GM12878 (cell line): Measurements from ENCODE around the gene OR52N4. TPM values are rescaled to one million over a fixed set of nuclear protein-coding genes. Genes with fewer than 3 reads are reported as not detected.
A peak's percentile ranks its signal among the peaks of the same experiment; 100 is the strongest.

Source experiments
- ATAC-seq: fragments of 200-7000 bp; cut with Tn5 transposase; 3 replicates; pipeline ENCODE4 v1.9.1; 2020; ENCODE audit warnings: mild to moderate bottlenecking, moderate library complexity
- BruUV-seq: library from RNA; stranded (reverse); fragments of 400-500 nt; replicated peaks from 2 replicates; lab custom pipeline; 2021; lab: Mats Ljungman, UMichigan
- CTCF ChIA-PET: fragments of 300-600 bp; sonication (Branson Sonifier 250); formaldehyde crosslinking; extraction: SDS; loops from one replicate; lab custom pipeline; 2021; ENCODE audit warnings: inconsistent platforms; lab: Yijun Ruan, JAX
- POLR2A ChIA-PET: fragments of 350-600 bp; formaldehyde crosslinking; extraction: SDS; loops from one replicate; lab custom pipeline; 2021; ENCODE audit warnings: inconsistent platforms; lab: Charles Lee
- RAD21 ChIA-PET: fragments of 300-600 bp; sonication (Branson Sonifier 250); formaldehyde crosslinking; loops from one replicate; lab custom pipeline; 2023; ENCODE audit warnings: antibody characterized with exemption; ENCODE audit not compliant: unreplicated experiment; lab: Charles Lee
- SMC1A ChIA-PET: fragments of 300-600 bp; sonication (Branson Sonifier 250); formaldehyde crosslinking; loops from one replicate; lab custom pipeline; 2023; ENCODE audit not compliant: unreplicated experiment, uncharacterized antibody; lab: Charles Lee
- DNase-seq: peaks from one replicate; pipeline ENCODE4 v3.0.0-alpha.2; 2011; ENCODE audit warnings: low read depth, low spot score
- FAIRE-seq: peaks from 3 replicates; lab custom pipeline; 2011; peaks lifted over from hg19 to GRCh38; lab: Jason Lieb, UNC
- H2AFZ ChIP-seq: 2 replicates; pipeline ENCODE4 v1.6.0; 2011; ENCODE audit warnings: low read depth, low read length, control low read depth; ENCODE audit not compliant: control insufficient read depth
- H3K27ac ChIP-seq: 2 replicates; pipeline ENCODE4 v1.5.1; 2011; ENCODE audit warnings: control low read depth; ENCODE audit not compliant: control insufficient read depth, insufficient read depth
- H3K27me3 ChIP-seq, 2 experiments: replicated peaks in 1 of 2; 2 replicates each; pipeline versions ENCODE4 v1.6.0 to v1.6.1; 2011; ENCODE audit warnings: low read length in 1 of 2; ENCODE audit not compliant: control insufficient read depth in 2 of 2, insufficient read depth in 2 of 2
- H3K36me3 ChIP-seq, 2 experiments: 2 replicates each; pipeline ENCODE4 v1.5.1; 2011; ENCODE audit warnings: low read length in 1 of 2; ENCODE audit not compliant: control insufficient read depth in 2 of 2, insufficient read depth in 2 of 2
- H3K4me1 ChIP-seq: 2 replicates; pipeline ENCODE4 v1.6.1; 2011; ENCODE audit warnings: mild to moderate bottlenecking, low read length, moderate library complexity, mixed read lengths; ENCODE audit not compliant: control insufficient read depth, insufficient read depth
- H3K4me2 ChIP-seq: 2 replicates; pipeline ENCODE4 v1.6.0; 2011; ENCODE audit warnings: control low read depth; ENCODE audit not compliant: control insufficient read depth, insufficient read depth
- H3K4me3 ChIP-seq: fragments of 200-600 bp; sonication (generic); 2 replicates; pipeline ENCODE4 v1.5.1; 2016
- H3K79me2 ChIP-seq: 2 replicates; pipeline ENCODE4 v1.6.0; 2011; ENCODE audit warnings: low read length; ENCODE audit not compliant: control insufficient read depth, insufficient read depth
- H3K9ac ChIP-seq: 2 replicates; pipeline ENCODE4 v1.8.0; 2011; ENCODE audit warnings: low read length, control low read depth, mixed read lengths; ENCODE audit not compliant: control insufficient read depth, insufficient read depth
- H3K9me3 ChIP-seq: replicated peaks from 3 replicates; pipeline ENCODE4 v1.5.1; 2011; ENCODE audit warnings: mild to moderate bottlenecking, low read length; ENCODE audit not compliant: control insufficient read depth, insufficient read depth
- H4K20me1 ChIP-seq: 2 replicates; pipeline ENCODE4 v1.6.0; 2011; ENCODE audit not compliant: control insufficient read depth, insufficient read depth
- BHLHE40 ChIP-seq, 2 experiments: fragments of 450-650 bp in 1 of 2; IDR thresholded peaks; 2 replicates each; pipeline ENCODE4 v1.6.1; 2011 to 2017; ENCODE audit warnings: low read depth in 2 of 2, borderline replicate concordance in 1 of 2, improper control_type of control experiment in 1 of 2, low read length in 1 of 2, mild to moderate bottlenecking in 1 of 2
- CTCF ChIP-seq, 3 experiments: IDR thresholded peaks in 2 of 3; conservative IDR thresholded peaks in 1 of 3; 2 replicates each; pipeline ENCODE4 v1.5.1; 2011; ENCODE audit warnings: low read depth in 3 of 3, low read length in 3 of 3, mild to moderate bottlenecking in 3 of 3, control low read depth in 2 of 3, moderate library complexity in 2 of 3, inconsistent platforms in 1 of 3, mixed read lengths in 1 of 3; ENCODE audit not compliant: control insufficient read depth in 2 of 3, insufficient read depth in 1 of 3; ENCODE audit errors: extremely low read depth in 1 of 3
- FOXK2 ChIP-seq: fragments of 450-650 bp; IDR thresholded peaks from 2 replicates; pipeline ENCODE4 v1.6.1; 2017; ENCODE audit warnings: mild to moderate bottlenecking, moderate library complexity
- MYB ChIP-seq: fragments of 150-350 bp; IDR thresholded peaks from 2 replicates; pipeline ENCODE4 v1.6.1; 2014; ENCODE audit warnings: mild to moderate bottlenecking, low read depth, low read length, borderline replicate concordance
- NR2C1 ChIP-seq: fragments of 450-650 bp; IDR thresholded peaks from 2 replicates; pipeline ENCODE4 v1.6.1; 2017; ENCODE audit warnings: antibody characterized with exemption, mild to moderate bottlenecking, moderate library complexity
- POLR2AphosphoS5 ChIP-seq: IDR thresholded peaks from 2 replicates; pipeline ENCODE4 v1.6.1; 2011; ENCODE audit warnings: mild to moderate bottlenecking, low read length, inconsistent platforms
- RAD21 ChIP-seq: IDR thresholded peaks from 2 replicates; pipeline ENCODE4 v1.6.1; 2011; ENCODE audit warnings: mild to moderate bottlenecking, low read depth, low read length, moderate library complexity; ENCODE audit not compliant: insufficient read depth
- SMC3 ChIP-seq: IDR thresholded peaks from 2 replicates; pipeline ENCODE4 v1.6.1; 2011; ENCODE audit warnings: low read length, improper control_type of control experiment, borderline replicate concordance
- SUPT20H ChIP-seq: IDR thresholded peaks from 2 replicates; pipeline ENCODE4 v1.6.1; 2011; ENCODE audit warnings: low read depth, mild to moderate bottlenecking, low read length, moderate library complexity, borderline replicate concordance; ENCODE audit not compliant: control insufficient read depth
- ZBTB4 ChIP-seq: fragments of 450-650 bp; formaldehyde crosslinking; IDR thresholded peaks from 2 replicates; pipeline ENCODE4 v1.4.0; 2022; ENCODE audit warnings: mild to moderate bottlenecking, moderate library complexity
- WGBS: methylation state at CpG from one replicate; pipeline ENCODE4 v1.1.6; 2016; ENCODE audit warnings: low lambda C conversion rate; ENCODE audit not compliant: insufficient replicate concordance, insufficient coverage; ENCODE audit errors: missing lambda C conversion rate; 5-methylcytosine and 5-hydroxymethylcytosine counted together
- in situ Hi-C: fragments of 300-500 bp; cut with MboI; formaldehyde crosslinking; loops from 9 replicates; pipeline ENCODE4 v1.14.3; 2018; ENCODE audit warnings: mixed read lengths
- intact Hi-C: fragments of 100-400 bp; cut with micrococcal nuclease; formaldehyde crosslinking; loops from one replicate; pipeline ENCODE4 v1.14.2; 2022; ENCODE audit not compliant: unreplicated experiment
- polyA plus RNA-seq, 11 experiments: library from polyadenylated mRNA; depleted of rRNA in 4 of 11; unstranded in 6 of 11; stranded (reverse) in 5 of 11; fragments of >200 nt; fragmentation: Nextera tagmentation in 4 of 11; fragmentation: Illumina TruSeq in 1 of 11; extraction: Ambion mirVana in 4 of 11; extraction: Trizol in 1 of 11; gene quantifications; 1 replicate in 1 of 11; 2 replicates in 10 of 11; pipeline versions ENCODE4 v1.2.1 to v1.2.3, GENCODE V29; 2011 to 2016; ENCODE audit warnings: inconsistent platforms in 2 of 11, missing spikeins in 2 of 11, low read depth in 1 of 11
- total RNA-seq, 4 experiments: library from RNA; depleted of rRNA in 3 of 4; stranded (reverse); fragments of >200 nt in 3 of 4; fragmentation: Illumina TruSeq in 1 of 4; extraction: Trizol in 1 of 4; gene quantifications; 2 replicates each; pipeline versions ENCODE4 v1.2.1 to v1.2.3, GENCODE V29; 2013 to 2021
- TF ChIP-seq, protein P1 (sequence below): IDR thresholded peaks from 2 replicates; pipeline ENCODE4 v1.6.1; 2011; ENCODE audit warnings: borderline replicate concordance, low read depth, mild to moderate bottlenecking, moderate library complexity, mixed read lengths, low read length; ENCODE audit not compliant: insufficient read depth; ENCODE audit errors: extremely low read length

The OR52N4 gene
- total and polyA plus RNA-seq, 10 of the 15 experiments (the other 5 are each of a cell fraction or from before 2014, with no cell fraction given) = 0.16 to 8.6 (median 0.67) TPM; not detected in 1

DNA sequence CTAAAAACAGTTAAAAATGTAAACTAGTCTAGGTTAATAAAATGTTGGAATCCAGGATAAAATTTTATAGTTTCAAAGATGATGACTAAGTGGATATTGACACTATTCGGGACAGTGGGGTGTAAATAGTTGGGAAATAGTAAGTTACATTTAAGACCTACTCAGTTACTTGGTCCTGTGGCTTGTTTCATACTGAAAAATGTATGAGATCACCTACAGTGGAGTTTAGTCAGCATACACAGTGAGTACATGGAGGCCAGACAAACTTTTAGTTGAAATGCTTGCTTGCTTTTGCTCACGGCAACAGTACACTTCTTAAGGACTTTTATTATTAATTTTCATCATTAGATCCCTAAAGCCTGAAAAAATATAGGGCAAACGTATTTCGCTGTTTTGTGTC is 48.4 kb upstream of the OR52N4 start (continued):
- TF ChIP-seq MYB (no peak), SUPT20H (no peak), ZBTB4 (CRISPR knock-in tag) (no peak), NR2C1 (no peak)
- TF ChIP-seq, protein P1, sequence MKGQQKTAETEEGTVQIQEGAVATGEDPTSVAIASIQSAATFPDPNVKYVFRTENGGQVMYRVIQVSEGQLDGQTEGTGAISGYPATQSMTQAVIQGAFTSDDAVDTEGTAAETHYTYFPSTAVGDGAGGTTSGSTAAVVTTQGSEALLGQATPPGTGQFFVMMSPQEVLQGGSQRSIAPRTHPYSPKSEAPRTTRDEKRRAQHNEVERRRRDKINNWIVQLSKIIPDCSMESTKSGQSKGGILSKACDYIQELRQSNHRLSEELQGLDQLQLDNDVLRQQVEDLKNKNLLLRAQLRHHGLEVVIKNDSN = no peak

GRCh38 chr11:5712507-5712906 is 41.5 kb upstream of the OR52N4 start:
- 10% methylated on average over 1 of the region's 1 CpG for WGBS
- DNase-seq = no peak
- peaks cover 2 to 19% of the 10 kb centered on the region in 2 experiments for H3K36me3 ChIP-seq
- intact Hi-C loops = loop anchor here (1.0 kb wide), 1 partner anchor 112 kb away; no protein-coding TSS in a partner anchor
- ChIA-PET POLR2A (no interaction called here), SMC1A (interaction anchor here (1.5 to 5.5 kb wide), 5 partner anchors 22 to 237 kb away, joined by 3 to 45 read pairs (median 6); partner anchors contain the start of genes TRIM22 and TRIM5), CTCF (interaction anchor here (0.8 to 4.4 kb wide), 14 partner anchors 12 to 179 kb away, joined by 3 to 28 read pairs (median 4); partner anchors contain the start of genes TRIM22, TRIM34 and TRIM5), RAD21 (interaction anchor here (0.6 to 4.6 kb wide), 3 partner anchors 22 to 117 kb away, joined by 3 to 26 read pairs (median 5); partner anchors contain the start of gene TRIM5)
- H2AFZ ChIP-seq = no peak overlapping the region
- no peaks in the 10 kb centered on the region for H4K20me1 ChIP-seq
- H3K9ac ChIP-seq = no peak overlapping the region
- peak; percentile 72 for ATAC-seq
- no peaks in the 10 kb centered on the region for H3K79me2 ChIP-seq
- H3K4me1 ChIP-seq = no peaks in the 10 kb centered on the region
- H3K4me2 ChIP-seq = no peak overlapping the region
- H3K27ac ChIP-seq = no peak overlapping the region
- no peaks in the 10 kb centered on the region; the same call in 2 of the 3 replicates for H3K9me3 ChIP-seq
- in situ Hi-C loops = no loop called here
- no TSS peak for BruUV-seq
- H3K4me3 ChIP-seq = no peak overlapping the region
- TF ChIP-seq SMC3 = peak; percentile 63; the same call in 1 of the 2 replicates
- TF ChIP-seq RAD21 = peak; percentile 58
- no peak for TF ChIP-seq BHLHE40 (IDR thresholded peaks at IDR 0.05; ENCODE audit: borderline replicate concordance in 1 of 2, low read depth in 2 of 2, low read length in 1 of 2)
- peak; percentile 24 to 60 (median 50); a peak in 4 of 6 replicates for TF ChIP-seq CTCF (IDR thresholded peaks at IDR 0.05 in 2 of 3, conservative IDR thresholded peaks at IDR 0.05 in 1 of 3; ENCODE audit: control insufficient read depth in 2 of 3, extremely low read depth in 1 of 3, insufficient read depth in 1 of 3, low read depth in 3 of 3, low read length in 3 of 3)
- TF ChIP-seq FOXK2 = no peak
- 0 out of 2 replicates have a peak, but pooled peaks have one; percentile 9 for TF ChIP-seq POLR2AphosphoS5
- H3K27me3 ChIP-seq = no peaks in the 10 kb centered on the region
- peak; percentile 57 for FAIRE-seq
